ENCODE data around the gene ZNF234.
"Not testable (repeated sequence)": the region's sequence is repeated elsewhere in the genome, so short reads cannot be mapped to it uniquely, and the experiment has no call there.

ZNF234 gene

DNA sequence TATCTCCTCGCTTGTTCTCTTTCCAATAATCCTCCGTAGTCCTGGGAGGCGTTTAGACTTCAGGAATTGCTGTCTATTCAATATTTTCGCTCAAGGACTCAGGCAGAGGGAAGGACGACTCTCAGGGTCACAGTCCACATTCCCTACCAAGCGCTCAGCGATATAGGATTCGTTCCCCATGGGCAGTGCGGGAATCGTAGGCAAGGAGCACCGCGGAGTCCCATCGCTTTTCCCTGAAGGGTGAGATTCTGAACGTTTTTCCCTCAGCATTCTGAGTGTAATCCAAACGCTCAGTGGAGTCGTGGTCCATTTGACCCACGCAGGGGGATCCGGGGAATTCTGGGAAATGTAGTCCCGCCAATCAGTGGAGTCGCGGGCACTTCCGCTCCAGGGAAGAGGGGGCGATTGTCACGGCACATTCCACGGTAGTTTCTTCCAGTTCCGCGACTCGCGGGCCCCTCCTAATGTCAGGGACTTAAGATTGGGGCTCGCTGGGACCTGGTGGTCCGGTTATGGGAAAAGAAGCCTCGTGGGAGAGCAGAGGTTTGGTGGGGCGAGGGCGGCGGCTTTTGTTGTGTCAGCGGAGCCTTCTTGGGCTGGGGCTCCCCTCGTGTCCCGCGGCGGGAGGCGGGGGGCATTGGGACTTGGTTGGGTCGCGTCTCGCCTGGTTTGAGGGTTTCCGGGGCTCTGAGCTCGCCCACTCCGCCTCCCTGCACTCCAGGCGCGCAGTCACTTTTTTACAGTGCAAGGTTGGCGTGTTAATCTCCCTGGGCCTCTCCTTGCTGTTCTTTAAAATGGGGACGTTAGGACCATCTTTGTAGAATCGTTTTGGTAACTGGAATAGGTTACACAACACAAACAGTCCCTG lies at the start of gene ZNF234:
Gene ZNF234 (plus strand): TSS at position 364 of the 868 bp plus-strand sequence. CDS start 3,079 bp downstream, outside the sequence.
- peak; percentile 66 for DNase-seq

DNA sequence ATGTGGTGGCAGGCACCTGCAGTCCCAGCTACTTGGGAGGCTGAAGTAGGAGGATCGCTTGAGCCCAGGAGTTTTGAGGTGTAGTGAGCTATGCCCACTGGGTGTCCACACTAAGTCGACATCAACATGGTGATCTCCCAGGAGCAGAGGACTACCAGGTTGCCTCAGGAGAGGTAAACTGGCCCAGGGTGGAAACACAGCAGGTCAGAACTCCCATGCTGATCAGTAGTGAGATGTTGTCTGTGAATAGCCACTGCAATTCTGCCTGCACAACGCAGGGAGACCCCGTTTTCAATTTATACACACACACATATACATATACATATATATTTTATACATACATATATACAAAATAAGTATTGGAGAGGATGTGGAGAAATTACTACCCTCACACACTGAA lies 49.2 kb upstream of the ZNF234 start:
- DNase-seq, result no peak

DNA sequence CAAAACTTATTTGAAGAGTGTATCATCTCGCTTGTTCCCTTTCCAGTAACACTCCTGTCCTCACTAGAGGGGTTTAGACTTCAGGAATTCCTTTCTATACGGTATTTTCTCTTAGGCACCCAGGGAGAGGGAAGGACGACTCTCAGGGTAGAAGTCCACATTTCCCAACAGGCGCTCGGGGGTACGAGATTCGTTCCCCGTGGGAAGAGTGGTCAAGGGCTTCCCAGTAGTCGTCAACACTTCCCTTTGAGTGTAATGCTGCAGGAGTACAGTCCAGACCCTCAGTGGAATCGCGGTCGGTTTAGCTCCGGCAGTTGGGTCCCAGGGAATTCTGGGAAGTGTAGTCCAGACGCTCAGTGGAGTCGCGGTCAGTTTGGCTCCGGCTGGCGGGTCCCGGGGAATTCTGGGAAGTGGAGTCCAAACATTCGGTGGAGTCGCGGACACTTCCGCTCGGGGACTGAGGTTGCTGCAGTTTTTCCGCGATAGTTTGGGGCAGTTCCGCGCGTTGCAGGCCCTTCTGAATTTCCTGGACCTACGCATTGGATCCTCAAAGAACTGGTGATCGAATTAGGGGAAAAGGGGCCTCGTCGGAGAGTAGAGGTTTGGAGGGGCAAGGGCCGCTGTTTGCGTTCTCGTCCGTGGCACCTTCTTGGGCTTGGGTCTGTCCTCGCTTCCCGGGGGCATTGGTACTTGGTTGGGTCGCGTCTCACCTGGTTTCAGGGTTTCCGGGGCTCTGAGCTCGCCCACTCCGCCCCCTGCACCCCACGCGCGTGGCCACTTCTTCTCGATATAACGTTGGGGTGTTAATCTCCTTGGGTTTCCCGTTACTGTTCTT lies 47.2 kb upstream of the ZNF234 start, which contains the start of gene ZNF224:
Gene ZNF224 (plus strand): TSS at position 431 of the 835 bp plus-strand sequence. CDS start 3,513 bp downstream, outside the sequence.
- peak; percentile 91 for DNase-seq

DNA sequence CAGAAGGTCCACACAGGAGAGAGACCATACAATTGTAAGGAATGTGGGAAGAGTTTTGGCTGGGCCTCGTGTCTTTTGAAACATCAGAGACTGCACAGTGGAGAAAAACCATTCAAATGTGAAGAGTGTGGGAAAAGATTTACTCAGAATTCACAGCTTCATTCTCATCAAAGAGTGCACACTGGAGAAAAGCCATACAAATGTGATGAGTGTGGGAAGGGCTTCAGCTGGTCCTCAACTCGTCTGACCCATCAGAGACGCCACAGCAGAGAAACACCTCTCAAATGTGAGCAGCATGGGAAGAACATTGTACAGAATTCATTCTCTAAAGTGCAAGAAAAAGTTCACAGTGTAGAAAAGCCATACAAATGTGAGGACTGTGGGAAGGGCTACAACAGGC lies 33.6 kb upstream of the ZNF234 start:
- no peak for DNase-seq

DNA sequence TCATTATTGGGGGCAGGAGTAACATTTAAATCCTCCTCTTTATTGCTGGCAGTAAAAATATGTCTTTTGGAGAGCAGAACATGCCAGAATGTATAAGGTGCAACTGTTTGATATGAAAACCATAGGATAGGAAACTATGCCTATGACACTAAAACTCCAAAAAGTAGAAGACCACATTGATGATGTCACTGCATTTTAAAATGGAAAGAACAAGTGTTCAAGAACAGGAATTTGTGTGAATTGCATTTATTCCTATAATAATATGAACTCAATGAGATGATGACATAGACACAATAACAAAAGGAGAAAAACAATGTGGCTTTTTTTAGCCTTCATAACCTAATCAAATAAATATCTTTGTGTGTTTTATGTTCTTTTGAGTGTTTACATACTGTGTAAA lies 31.9 kb upstream of the ZNF234 start:
- no peak for DNase-seq

DNA sequence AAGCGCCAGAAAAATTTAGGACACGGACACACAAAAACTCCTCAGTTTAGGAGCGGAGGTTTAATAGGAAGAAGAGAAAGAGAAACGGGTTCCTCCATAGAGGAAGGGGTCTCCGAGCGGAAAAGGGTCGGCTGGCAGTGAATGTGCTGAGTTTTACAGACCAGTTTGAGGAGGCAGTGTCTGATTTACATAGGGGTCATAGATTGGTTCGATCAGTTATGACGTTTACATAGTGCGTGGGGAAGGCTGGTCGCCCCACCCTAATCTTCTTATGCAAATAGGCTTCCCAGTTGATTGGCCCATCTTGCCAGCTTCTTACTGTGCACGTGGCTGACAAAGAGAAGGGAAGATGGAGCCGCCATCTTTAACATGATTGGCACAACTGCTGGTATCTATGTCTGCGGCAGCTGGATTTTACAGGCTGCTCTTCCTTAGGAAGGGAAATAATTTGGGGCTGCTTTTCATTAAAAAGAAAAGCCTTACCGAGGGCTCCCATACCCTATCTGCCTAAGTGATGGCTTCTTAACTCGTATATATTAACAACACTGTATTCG lies 29.4 kb upstream of the ZNF234 start:
- peak; percentile 20 for DNase-seq

DNA sequence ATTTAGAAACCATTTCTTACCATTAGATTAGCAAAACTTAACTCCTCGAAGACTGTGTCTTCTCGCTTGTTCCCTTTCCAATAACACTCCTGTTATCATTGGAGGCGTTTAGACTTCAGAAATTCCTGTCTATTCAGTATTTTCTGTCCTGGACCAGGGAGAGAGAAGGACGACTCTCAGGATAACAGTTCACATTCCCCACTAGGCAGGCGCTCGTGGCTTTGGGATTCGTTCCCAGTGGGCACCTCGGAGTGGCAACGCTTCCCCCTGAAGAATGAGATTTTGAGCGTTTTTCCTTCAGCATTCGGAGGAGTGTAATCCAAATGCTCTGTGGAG lies 28.6 kb upstream of the ZNF234 start:
- DNase-seq, result no peak

DNA sequence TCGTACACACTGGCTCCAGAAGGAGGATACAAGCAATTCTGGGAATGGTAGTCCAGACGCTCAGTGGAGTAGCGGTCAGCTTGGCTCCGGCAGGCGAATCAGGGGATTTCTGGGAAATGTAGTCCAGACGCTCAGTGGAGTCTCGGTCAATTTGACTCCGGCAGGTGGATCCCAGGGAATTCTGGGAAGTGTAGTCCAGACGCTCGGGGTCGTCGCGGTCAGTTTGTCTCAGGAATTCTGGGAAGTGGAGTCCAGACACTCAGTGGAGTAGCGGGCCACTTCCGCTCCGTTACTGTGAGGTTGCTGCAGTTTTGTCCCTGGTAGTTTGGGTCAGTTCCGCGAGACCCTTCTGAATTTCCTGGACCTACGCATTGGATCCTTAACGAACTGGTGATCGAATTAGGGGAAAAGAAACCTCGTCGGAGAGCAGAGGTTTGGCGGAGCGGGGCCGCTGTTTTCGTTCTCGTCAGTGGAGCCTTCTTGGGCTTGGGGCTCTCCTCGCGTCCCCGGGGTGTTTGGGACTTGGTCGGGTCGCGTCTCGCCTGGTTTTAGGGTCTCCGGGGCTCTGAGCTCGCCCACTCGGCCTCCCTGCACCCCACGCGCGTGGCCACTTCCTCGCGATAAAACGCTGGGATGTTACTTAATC lies 28.1 kb upstream of the ZNF234 start, which contains the start of gene ZNF225:
Gene ZNF225 (plus strand): TSS at position 262 of the 646 bp plus-strand sequence. CDS start 2,429 bp downstream, outside the sequence.
- DNase-seq, result peak; percentile 98

DNA sequence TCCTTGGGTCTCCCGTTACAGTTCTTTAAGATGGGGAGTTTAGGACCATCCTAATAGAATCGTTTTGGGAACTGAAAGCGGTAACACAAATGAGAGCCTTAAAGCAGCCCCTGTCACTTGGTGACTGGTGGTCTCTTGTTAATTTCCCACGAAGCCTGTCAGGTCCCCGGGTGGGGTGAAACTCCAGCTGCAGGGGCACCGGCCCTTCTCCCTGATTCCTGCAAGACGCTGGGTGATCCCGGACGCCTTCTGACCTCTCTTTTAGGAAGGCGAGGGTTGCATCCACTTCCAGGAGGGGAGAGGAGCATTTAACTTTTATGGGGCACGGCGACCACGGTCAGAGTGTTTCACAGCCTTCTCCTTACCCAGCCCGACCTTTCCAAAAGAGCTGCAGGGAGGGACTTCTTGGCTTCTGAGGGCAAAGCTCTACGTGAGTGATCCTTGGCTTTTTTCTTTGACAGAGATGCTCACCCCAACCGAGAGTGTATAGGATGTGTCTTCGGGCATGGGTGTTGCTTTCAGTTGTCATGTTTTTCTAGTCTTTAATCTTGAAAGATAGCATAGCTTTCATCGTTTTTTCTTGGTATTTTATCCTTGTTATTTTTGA lies 27.5 kb upstream of the ZNF234 start:
- no peak for DNase-seq

DNA sequence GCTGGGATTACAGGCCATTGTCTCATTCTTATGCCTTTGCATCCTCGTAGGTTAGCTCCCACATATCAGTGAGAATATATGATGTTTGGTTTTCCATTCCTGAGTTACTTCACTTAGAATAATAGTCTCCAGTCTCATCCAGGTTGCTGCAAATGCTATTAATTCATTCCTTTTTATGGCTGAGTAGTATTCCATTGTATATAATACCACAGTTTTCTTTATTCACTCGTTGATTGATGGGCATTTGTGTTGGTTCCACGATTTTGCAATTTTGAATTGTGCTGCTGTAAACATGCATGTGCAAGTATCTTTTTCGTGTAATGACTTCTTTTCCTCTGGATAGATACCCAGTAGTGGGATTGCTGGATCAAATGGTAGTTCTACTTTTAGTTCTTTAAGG lies 20.2 kb upstream of the ZNF234 start:
- DNase-seq, result not testable (repeated sequence)

DNA sequence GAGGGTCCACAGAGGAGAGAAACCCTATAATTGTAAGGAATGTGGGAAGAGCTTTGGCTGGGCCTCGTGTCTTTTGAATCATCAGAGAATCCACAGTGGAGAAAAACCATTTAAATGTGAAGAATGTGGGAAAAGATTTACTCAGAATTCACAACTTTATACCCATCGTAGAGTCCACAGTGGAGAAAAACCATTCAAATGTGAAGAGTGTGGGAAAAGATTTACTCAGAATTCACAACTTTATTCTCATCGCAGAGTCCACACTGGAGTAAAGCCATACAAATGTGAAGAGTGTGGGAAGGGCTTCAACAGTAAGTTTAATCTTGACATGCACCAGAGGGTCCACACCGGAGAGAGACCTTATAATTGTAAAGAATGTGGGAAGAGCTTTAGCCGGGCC lies 9.4 kb upstream of the ZNF234 start:
- DNase-seq, result no peak

DNA sequence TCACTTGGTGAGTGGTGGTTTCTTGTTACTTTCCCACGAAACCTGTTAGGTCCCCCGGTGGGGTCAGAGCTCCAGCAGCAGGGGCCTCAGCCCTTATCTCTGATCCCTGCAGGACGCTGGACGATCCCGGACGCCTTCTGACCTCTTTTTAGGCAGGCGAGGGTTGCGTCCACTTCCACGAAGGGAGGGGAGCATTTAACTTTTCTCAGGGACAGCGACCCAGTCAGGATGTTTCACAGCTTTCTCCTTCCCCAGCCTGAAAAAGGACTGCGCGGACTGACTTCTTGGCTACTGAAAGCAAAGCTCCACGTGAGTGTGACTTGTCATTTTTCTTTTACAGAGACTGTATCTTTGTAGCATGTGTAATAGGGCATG lies 692 bp downstream of the ZNF234 start:
- no peak for DNase-seq

DNA sequence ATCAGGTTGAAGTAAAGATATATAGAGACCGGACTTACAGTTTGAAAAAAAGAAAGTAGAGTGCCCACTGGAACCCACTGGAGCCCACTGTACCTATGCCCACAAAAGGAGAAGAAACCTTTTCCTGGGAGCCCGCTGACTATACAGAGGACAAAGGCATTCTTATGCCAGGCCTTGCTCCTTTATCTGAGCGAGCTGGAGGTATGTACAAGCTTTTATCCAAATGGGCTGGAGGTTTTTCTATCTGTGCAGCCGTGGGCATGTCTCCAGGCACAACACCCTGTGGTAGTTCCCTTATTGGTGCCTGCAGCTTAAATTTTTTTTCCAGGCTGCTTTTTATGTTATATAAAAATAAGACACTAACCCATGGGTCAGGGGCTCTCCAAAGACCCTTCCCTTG lies 8.4 kb downstream of the ZNF234 start:
- DNase-seq, result no peak

DNA sequence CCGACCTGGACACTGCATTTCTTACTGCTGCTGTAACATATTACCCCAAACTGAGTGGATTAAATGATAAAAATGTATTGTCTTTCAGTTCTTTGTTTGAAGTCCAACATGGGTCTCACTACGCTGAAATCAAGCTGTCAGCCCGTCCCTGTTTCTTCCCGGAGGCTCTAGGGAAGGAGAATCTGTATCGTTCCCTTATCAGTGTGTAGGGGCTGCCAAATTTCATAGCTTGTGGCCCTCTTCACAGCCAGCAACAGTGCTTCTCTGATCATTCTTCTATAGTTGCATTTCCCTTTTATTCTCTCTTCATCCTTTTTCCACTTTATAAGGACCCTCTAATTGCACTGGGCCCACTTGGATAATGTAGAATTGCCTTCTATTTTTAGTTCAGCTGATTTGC lies 10.1 kb downstream of the ZNF234 start:
- no peak for DNase-seq

DNA sequence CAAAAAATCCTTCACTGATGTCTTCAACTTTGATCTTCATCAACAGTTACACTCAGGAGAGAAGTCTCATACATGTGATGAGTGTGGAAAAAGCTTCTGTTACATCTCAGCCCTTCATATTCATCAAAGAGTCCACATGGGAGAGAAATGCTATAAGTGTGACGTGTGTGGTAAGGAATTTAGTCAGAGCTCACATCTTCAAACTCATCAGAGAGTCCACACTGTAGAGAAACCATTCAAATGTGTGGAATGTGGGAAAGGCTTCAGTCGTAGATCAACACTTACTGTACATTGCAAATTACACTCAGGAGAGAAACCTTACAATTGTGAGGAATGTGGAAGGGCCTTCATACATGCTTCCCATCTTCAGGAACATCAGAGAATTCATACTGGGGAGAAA lies 15.1 kb downstream of the ZNF234 start:
- DNase-seq, result no peak

DNA sequence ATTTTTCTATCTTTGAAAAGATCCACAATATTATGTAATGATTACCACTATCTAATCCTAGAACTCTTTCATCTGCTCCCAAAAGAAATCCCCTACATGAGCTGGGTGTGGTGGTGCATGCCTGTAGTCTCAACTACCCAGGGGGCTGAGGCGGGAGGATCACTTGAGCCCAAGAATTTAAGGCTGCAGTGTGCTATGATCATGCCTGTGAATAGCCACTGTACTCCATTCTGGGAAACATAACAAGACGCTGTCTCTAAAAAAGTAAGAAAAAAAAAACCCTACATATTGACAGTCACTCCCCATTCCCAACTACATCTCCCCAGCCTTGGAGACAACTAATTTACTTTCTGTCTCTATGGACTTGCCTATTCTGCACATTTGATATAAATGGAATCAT lies 22.4 kb downstream of the ZNF234 start:
- DNase-seq, result no peak

DNA sequence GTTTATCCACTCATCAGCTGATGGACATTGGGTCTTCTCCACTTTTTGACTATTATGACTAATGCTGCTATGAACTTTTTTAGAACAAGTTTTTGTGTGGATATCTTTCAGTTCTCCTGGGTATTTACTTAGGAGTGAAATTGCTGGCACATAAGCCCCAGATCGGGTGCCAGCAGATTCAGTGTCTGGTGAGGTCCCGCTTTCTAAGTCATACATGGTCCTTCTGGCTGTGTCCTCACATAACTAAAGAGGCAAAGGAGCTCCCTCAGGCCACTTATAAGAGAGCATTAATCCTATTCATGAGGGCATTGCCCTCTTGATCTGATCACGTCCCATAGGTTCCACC lies 22.9 kb downstream of the ZNF234 start:
- no peak for DNase-seq

DNA sequence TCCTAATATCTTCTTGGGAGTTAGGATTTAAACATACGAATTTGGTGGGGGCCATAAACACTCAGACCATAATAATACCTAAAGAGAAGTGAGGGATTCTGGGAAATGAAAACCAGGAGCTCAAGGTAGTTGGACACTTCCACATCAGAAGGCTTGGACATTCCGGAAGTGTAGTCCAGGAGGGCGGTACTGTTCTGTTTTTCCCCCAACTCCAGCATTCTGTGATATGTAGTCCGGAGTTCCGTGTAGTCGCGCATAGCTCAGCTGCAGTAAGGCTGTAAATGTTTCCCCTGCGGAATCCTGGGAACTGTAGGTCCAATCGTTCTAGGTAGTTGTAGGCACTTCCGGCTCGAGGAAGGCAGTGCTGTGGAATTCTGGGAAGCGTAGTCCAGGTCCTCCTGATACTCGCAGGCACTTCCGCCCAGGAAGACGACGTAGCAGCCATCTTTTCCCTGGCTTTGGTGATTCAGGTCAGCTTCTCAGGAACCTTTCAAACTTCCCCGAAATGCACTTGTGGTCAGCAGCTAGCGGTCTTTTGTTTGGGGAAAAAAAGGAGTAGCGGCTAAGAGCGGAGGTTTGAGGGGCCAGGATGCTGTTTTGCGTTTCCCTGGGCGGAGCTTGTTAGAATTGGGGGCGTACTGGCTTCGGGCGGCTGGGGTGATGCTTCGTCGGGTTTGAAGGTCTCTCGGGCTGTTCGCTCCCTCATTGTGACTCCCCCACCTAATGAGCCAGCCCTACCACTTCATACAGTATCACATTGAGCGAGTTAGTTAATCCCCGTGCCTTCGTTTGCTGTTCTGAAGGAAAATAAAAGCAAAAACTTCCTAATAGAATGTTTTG lies 23.5 kb downstream of the ZNF234 start, which contains the start of gene ZNF226:
Gene ZNF226 (plus strand): TSS at position 428 of the 840 bp plus-strand sequence. CDS start 4,981 bp downstream, outside the sequence.
- peak; percentile 99 for DNase-seq

DNA sequence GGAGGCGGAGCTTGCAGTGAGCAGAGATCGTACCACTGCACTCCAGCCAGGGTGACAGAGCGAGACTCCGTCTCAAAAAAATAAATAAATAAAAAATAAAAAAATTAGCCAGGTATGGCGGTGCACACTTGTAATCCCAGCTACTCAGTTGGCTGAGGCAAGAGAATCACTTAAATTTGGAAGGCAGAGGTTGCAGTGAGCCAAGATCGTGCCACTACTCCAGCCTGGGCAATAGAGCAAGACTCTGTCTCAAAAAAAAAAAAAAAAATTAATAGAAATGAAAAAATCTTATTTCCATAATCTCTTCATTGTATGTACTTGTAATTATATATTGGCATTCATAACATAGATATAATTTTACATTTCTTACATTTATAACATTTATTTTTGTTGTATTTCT lies 29.3 kb downstream of the ZNF234 start:
- DNase-seq, result not testable (repeated sequence)

DNA sequence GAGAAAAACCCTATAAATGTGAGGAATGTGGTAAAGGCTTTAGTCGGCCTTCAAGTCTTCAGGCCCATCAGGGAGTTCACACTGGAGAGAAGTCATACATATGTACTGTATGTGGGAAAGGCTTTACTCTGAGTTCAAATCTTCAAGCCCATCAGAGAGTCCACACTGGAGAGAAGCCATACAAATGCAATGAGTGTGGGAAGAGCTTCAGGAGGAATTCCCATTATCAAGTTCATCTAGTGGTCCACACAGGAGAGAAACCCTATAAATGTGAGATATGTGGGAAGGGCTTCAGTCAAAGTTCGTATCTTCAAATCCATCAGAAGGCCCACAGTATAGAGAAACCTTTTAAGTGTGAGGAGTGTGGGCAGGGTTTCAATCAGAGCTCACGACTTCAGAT lies 35.2 kb downstream of the ZNF234 start:
- DNase-seq, result no peak

DNA sequence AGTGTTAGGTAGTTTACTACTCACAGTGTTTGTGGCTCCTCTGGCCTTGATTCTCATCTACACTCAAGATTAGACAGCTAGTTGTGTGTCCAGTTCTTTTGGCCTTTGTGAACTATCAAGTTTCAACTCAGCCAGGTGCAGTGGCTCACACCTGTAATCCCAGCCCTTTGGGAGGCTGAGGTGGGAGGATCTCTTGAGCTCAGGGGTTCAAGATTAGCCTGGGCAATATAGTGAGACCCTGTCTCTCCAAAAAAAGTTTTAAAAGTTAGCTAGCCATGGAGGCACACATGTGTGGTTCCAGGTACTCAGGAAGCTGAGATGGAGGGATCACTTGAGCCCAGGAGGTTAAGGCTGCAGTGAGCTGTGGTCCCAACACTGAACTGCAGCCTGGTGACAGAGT lies 39.6 kb downstream of the ZNF234 start:
- DNase-seq, result no peak

DNA sequence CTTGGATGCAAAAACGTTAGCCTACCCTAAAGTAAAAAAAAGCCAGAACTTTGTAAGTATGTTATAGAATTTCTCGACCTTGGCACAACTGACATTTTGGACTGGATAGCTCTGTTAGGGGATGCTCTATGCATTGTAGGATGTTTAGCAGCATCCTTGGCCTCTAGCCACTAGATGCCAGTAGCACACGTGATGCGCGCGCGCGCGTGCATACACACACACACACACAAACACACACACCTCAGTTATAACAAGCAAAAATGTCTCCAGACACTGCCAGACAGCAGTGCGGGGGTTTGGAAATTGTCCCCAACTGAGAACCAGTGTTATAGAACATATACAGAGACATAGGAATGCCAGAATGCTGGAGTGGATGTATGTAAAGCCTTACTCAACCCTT lies 40.8 kb downstream of the ZNF234 start:
- DNase-seq, result no peak

All from NCI-H2171 treated with DMSO at 0.1 percent for 48 hours (cell line).